Right atrium auricular region (tissue), 2 donors: ENCODE data around the gene FYB1. TPM values are rescaled to one million over a fixed set of nuclear protein-coding genes. Genes with fewer than 3 reads are reported as not detected.

Experiments used
- DNase-seq: peaks from one replicate; pipeline ENCODE4 v3.0.0-alpha.2; 2019; ENCODE audit warnings: low spot score
- H3K27ac ChIP-seq, 2 donors: fragments of 200-600 bp; sonication (generic); 1 replicate in 1 of 2; 2 replicates in 1 of 2; pipeline ENCODE4 v1.5.1; 2016 to 2019
- H3K27me3 ChIP-seq, 2 donors: fragments of 200-600 bp; sonication (generic); one replicate each; pipeline versions ENCODE4 v1.5.1 to v1.6.0; 2017 to 2019
- H3K36me3 ChIP-seq: fragments of 200-600 bp; sonication (generic); one replicate; pipeline ENCODE4 v1.5.1; 2016
- H3K4me1 ChIP-seq, 2 donors: fragments of 200-600 bp; sonication (generic); one replicate each; pipeline versions ENCODE4 v1.5.1 to v1.6.0; 2017 to 2019
- H3K4me3 ChIP-seq, 2 donors: fragments of 200-600 bp; sonication (generic); 1 replicate in 1 of 2; 2 replicates in 1 of 2; pipeline ENCODE4 v1.5.1; 2017 to 2019; ENCODE audit warnings: mild to moderate bottlenecking in 1 of 2, moderate library complexity in 1 of 2
- H3K9me3 ChIP-seq, 2 donors: fragments of 200-600 bp; sonication (generic); one replicate each; pipeline ENCODE4 v1.5.1; 2019
- CTCF ChIP-seq, 2 donors: fragments of 200-600 bp; sonication (generic); IDR thresholded peaks; one replicate each; pipeline ENCODE4 v1.5.1; 2019; ENCODE audit warnings: antibody characterized with exemption in 2 of 2
- total RNA-seq, 2 donors: library from RNA; depleted of rRNA; stranded (reverse); fragments of >200 nt; gene quantifications; one replicate each; pipeline ENCODE4 v1.1.0, GENCODE V29; 2016

Gene FYB1
- total RNA-seq, 2 donors from 2014 or later, result 1.8 to 8.4 TPM

- H3K27me3 ChIP-seq, result no peaks in the 10 kb centered on the region
- no peak overlapping the region for H3K4me3 ChIP-seq
- H3K9me3 ChIP-seq, result no peaks in the 10 kb centered on the region
- DNase-seq, result no peak
- TF ChIP-seq CTCF (IDR thresholded peaks at IDR 0.05), result no peak
- H3K27ac ChIP-seq, result no peak overlapping the region
- peaks cover 0 to 8% of the 10 kb centered on the region in 2 donors for H3K4me1 ChIP-seq
- no peaks in the 10 kb centered on the region for H3K36me3 ChIP-seq
Measured at GRCh38 chr5:39213447-39214207, 5.7 kb downstream of the FYB1 start.

- Histone ChIP-seq H3K36me3 (no peaks in the 10 kb centered on the region), H3K27ac (no peak overlapping the region), H3K9me3 (no peaks in the 10 kb centered on the region), H3K4me3 (no peak overlapping the region), H3K27me3 (no peaks in the 10 kb centered on the region), H3K4me1 (no peaks in the 10 kb centered on the region)
- no peak for DNase-seq
- no peak for TF ChIP-seq CTCF (IDR thresholded peaks at IDR 0.05)
Measured at GRCh38 chr5:39211773-39212172, 7.6 kb downstream of the FYB1 start.

GRCh38 chr5:39209924-39210323, 9.4 kb downstream of the FYB1 start:
- Histone ChIP-seq H3K36me3 (no peaks in the 10 kb centered on the region), H3K9me3 (no peaks in the 10 kb centered on the region), H3K27me3 (no peaks in the 10 kb centered on the region), H3K27ac (no peak overlapping the region), H3K4me1 (no peaks in the 10 kb centered on the region), H3K4me3 (no peak overlapping the region)
- no peak for DNase-seq
- no peak for TF ChIP-seq CTCF (IDR thresholded peaks at IDR 0.05)

GRCh38 chr5:39208471-39208870, 10.9 kb downstream of the FYB1 start:
- no peak for DNase-seq
- no peak overlapping the region for H3K27ac ChIP-seq
- no peak overlapping the region for H3K4me3 ChIP-seq

GRCh38 chr5:39207345-39208045, 11.9 kb downstream of the FYB1 start:
- Histone ChIP-seq H3K36me3 (no peaks in the 10 kb centered on the region), H3K27me3 (no peaks in the 10 kb centered on the region), H3K27ac (no peak overlapping the region), H3K9me3 (no peaks in the 10 kb centered on the region), H3K4me1 (no peaks in the 10 kb centered on the region), H3K4me3 (no peak overlapping the region)
- DNase-seq, result no peak
- TF ChIP-seq CTCF (IDR thresholded peaks at IDR 0.05), result no peak

More at GRCh38 chr5:39208471-39208870, 10.9 kb downstream of the FYB1 start:
- TF ChIP-seq CTCF (IDR thresholded peaks at IDR 0.05), result no peak
- no peaks in the 10 kb centered on the region for H3K9me3 ChIP-seq
- H3K4me1 ChIP-seq, result no peaks in the 10 kb centered on the region
- no peaks in the 10 kb centered on the region for H3K36me3 ChIP-seq
- H3K27me3 ChIP-seq, result no peaks in the 10 kb centered on the region
